GM18511 (cell line): ENCODE data around the gene RASGRP2.

Experiments
- ATAC-seq: cut with Tn5 transposase; IDR thresholded peaks from one replicate; pipeline ENCODE4 v1.9.1; 2021; ENCODE audit warnings: mild to moderate bottlenecking, moderate library complexity; ENCODE audit not compliant: unreplicated experiment

Gene RASGRP2

GRCh38 chr11:64742087-64742888 is 1.7 kb downstream of the RASGRP2 start:
- ATAC-seq, result no peak

GRCh38 chr11:64741375-64742086 is 2.4 kb downstream of the RASGRP2 start:
- no peak for ATAC-seq

GRCh38 chr11:64739871-64740270 is 4.1 kb downstream of the RASGRP2 start:
- no peak for ATAC-seq

GRCh38 chr11:64736654-64737053 is 7.3 kb downstream of the RASGRP2 start:
- ATAC-seq, result no peak

- no peak for ATAC-seq
Measured at GRCh38 chr11:64735725-64736259, 8.2 kb downstream of the RASGRP2 start.

GRCh38 chr11:64734811-64735724 is 8.9 kb downstream of the RASGRP2 start:
- ATAC-seq, result no peak

GRCh38 chr11:64731601-64732000 is 12.3 kb downstream of the RASGRP2 start:
- ATAC-seq, result no peak

- ATAC-seq, result no peak
Measured at GRCh38 chr11:64729851-64730382, 14.0 kb downstream of the RASGRP2 start.

- ATAC-seq, result no peak
Measured at GRCh38 chr11:64728757-64729365, 15.1 kb downstream of the RASGRP2 start.

- ATAC-seq, result no peak
Measured at GRCh38 chr11:64726867-64727530, 16.9 kb downstream of the RASGRP2 start.

GRCh38 chr11:64726211-64726641 is 17.7 kb downstream of the RASGRP2 start:
- no peak for ATAC-seq

GRCh38 chr11:64724863-64725532 is 18.9 kb downstream of the RASGRP2 start:
- ATAC-seq, result no peak

- ATAC-seq, result no peak
Measured at GRCh38 chr11:64723907-64724862, 19.8 kb downstream of the RASGRP2 start.

GRCh38 chr11:64723117-64723906 is 20.6 kb downstream of the RASGRP2 start, which contains the start of gene NRXN2:
Gene NRXN2, minus strand, starts transcription at chr11:64723197. Its CDS starts 9,498 bp downstream, at chr11:64713699.
- ATAC-seq, result peak; percentile 94

- no peak for ATAC-seq
Measured at GRCh38 chr11:64722141-64723065, 21.5 kb downstream of the RASGRP2 start.

GRCh38 chr11:64721359-64721699 is 22.6 kb downstream of the RASGRP2 start:
- no peak for ATAC-seq
